Spinal cord (tissue), 10 donors: ENCODE measurements around the gene MAGEA9B. TPM values are rescaled to one million over a fixed set of nuclear protein-coding genes. Genes with fewer than 3 reads are reported as not detected.
A peak's percentile ranks its signal among the peaks of the same experiment; 100 is the strongest.
"Not testable (repeated sequence)": the region's sequence is repeated elsewhere in the genome, so short reads cannot be mapped to it uniquely, and the experiment has no call there.

Experiments
- DNase-seq, 6 donors: peaks; one replicate each; pipeline versions ENCODE4 v3.0.0 to v3.0.0-alpha.2; 2013 to 2015; ENCODE audit warnings: low spot score in 6 of 6, low read depth in 4 of 6
- H3K27ac ChIP-seq: one replicate; pipeline ENCODE4 v1.5.1; 2013; ENCODE audit warnings: low read depth, low read length, control low read depth
- H3K27me3 ChIP-seq: one replicate; pipeline ENCODE4 v1.6.1; 2013; ENCODE audit warnings: low read length; ENCODE audit not compliant: control insufficient read depth, insufficient read depth
- H3K36me3 ChIP-seq: one replicate; pipeline ENCODE4 v1.6.1; 2013; ENCODE audit warnings: low read length; ENCODE audit not compliant: control insufficient read depth, insufficient read depth
- H3K4me1 ChIP-seq: one replicate; pipeline ENCODE4 v1.6.1; 2013; ENCODE audit warnings: low read length; ENCODE audit not compliant: control insufficient read depth, insufficient read depth
- H3K4me3 ChIP-seq: one replicate; pipeline ENCODE4 v1.5.1; 2013; ENCODE audit warnings: low read depth, low read length, control low read depth
- H3K9me3 ChIP-seq: one replicate; pipeline ENCODE4 v1.6.1; 2013; ENCODE audit warnings: low read length; ENCODE audit not compliant: control insufficient read depth, insufficient read depth
- WGBS: methylation state at CpG from one replicate; pipeline ENCODE4 v1.1.5; 2013; ENCODE audit warnings: missing lambda C conversion rate; ENCODE audit not compliant: insufficient coverage; 5-methylcytosine and 5-hydroxymethylcytosine counted together
- long read RNA-seq, 4 donors: transcript quantifications; one replicate each; lab custom pipeline, GENCODE V29; 2026
- polyA plus RNA-seq, 2 donors: library from polyadenylated mRNA; unstranded; fragments of 120-200 nt; gene quantifications; one replicate each; pipeline ENCODE4 v1.2.1, GENCODE V29; 2013; ENCODE audit not compliant: insufficient read length in 2 of 2
- total RNA-seq, 2 donors: library from RNA; depleted of rRNA in 1 of 2; stranded (reverse); fragments of 120-200 nt in 1 of 2; fragments of >200 nt in 1 of 2; gene quantifications; one replicate each; pipeline versions ENCODE4 v1.2.3 to v1.2.4, GENCODE V29; 2013 to 2014
- donor health status: healthy.

Gene MAGEA9B, protein sequence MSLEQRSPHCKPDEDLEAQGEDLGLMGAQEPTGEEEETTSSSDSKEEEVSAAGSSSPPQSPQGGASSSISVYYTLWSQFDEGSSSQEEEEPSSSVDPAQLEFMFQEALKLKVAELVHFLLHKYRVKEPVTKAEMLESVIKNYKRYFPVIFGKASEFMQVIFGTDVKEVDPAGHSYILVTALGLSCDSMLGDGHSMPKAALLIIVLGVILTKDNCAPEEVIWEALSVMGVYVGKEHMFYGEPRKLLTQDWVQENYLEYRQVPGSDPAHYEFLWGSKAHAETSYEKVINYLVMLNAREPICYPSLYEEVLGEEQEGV
- total RNA-seq (not detected), polyA plus RNA-seq (not detected)
- long read RNA-seq, donor 1, result 0 reads
- long read RNA-seq, donor 2, result 0 reads
- long read RNA-seq, donor 3, result 0 reads
- long read RNA-seq, donor 4, result 0 reads

DNA sequence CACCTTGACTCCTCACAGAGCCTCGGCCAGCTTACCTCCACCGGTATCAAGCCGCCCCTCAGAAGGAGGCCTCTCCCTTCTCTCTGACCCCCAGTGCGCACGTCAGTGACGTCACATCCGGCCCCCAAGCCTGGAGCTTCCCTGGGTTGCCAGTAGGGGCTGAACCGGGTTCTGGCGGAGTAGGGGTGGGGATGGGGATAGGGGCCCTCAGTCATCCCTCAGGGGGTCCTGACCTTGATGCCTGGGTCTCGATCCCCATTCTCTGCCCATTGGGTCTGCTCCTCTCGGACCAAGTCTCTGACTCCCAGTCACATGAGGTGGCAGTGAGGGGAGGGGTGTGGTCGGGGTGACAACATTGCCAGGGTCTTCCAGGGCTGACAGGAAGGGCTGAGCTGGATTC is at the start of gene MAGEA9B:
Gene MAGEA9B, minus strand, starts transcription at position 101 of the 400 bp plus-strand sequence. CDS start 4,280 bp downstream, outside the sequence.
- H3K4me3 ChIP-seq, H3K27ac ChIP-seq, H3K9me3 ChIP-seq, H3K27me3 ChIP-seq, DNase-seq, H3K4me1 ChIP-seq, H3K36me3 ChIP-seq: not testable (repeated sequence)
- WGBS, result no CpG with 5 or more reads among the region's 12 CpGs

DNA sequence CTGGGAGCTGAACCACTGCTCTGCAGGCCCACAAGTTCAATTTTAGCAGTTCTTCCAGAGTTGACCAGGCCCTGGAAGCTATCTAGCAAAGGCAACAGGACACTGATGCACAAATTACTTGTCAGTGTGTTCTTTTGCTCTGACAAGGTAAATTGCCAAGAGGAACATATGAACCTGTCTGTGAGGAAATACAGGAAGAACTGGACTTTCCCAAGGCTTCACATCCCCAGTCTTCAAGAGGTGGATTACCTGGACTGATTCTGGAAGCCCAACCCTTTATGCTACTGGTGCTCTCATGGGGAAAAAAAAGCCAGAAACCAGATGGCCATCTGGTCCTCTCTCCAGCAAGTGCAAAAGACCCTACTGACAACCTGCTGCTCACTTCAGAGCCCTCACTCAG is 46.3 kb upstream of the MAGEA9B start:
- H3K27ac ChIP-seq, result no peak overlapping the region
- H3K4me1 ChIP-seq, result no peaks in the 10 kb centered on the region
- H3K27me3 ChIP-seq, result no peaks in the 10 kb centered on the region
- no peaks in the 10 kb centered on the region for H3K36me3 ChIP-seq
- no peak for DNase-seq
- no peak overlapping the region for H3K4me3 ChIP-seq
- H3K9me3 ChIP-seq, result no peaks in the 10 kb centered on the region

DNA sequence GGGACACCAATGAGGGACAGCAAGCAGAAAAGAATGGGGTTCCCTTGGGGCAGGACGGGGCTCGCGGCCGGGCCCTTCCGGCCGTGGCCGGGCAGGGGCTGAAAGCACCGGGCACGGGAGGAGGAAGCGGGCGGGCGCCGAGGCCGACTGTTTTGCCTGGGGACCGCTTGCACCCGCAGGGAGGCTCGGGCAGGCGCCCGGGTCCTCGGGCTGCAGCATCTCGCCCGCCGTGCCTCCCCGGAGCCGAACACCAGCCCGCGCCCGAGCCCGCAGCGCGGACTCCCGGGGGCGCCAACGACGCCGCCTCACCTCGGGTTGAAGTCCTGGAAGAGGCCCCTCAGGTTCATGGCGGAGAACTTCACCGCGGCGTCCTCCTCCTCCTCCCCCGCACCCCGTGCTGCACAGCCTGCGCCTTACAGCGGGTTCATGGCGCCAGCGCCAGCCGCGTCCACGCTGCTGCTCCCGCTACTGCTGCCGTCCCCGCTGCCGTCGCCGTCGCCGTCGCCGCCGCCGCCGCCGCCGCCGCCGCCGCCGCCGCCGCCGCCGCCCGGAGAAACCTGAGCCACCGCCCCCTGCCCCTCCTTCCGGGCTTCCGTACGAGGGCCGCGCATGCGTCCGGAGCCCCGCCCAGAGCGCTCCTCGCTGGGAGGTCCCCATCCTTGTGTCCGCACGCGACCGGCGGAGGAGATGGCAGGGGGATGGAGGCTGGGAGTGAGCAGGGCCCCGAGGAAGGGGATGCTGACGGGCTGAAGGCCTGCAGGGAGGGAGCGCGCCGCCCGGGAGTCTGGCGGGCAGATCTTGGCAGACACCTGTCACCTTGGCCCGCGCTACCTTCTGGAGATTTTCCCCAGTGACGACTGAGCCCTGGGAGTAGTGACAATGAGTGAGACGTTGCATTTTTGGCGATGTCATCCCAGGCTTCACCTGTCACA is 44.2 kb upstream of the MAGEA9B start, which contains the start of gene TMEM185A:
Gene TMEM185A, minus strand, starts transcription at position 559 of the 932 bp plus-strand sequence. Its CDS starts 212 bp downstream, at position 347.
- Histone ChIP-seq H3K4me3 (peak within 1 kb of the TSS; percentile 54), H3K27ac (peak within 1 kb of the TSS; percentile 22), H3K4me1 (no peaks in the 10 kb centered on the region), H3K36me3 (no peaks in the 10 kb centered on the region), H3K9me3 (no peaks in the 10 kb centered on the region), H3K27me3 (no peaks in the 10 kb centered on the region)
- DNase-seq, result peak; percentile 17 to 91 (median 53)
- 26% methylated on average over 102 of the region's 102 CpGs for WGBS

DNA sequence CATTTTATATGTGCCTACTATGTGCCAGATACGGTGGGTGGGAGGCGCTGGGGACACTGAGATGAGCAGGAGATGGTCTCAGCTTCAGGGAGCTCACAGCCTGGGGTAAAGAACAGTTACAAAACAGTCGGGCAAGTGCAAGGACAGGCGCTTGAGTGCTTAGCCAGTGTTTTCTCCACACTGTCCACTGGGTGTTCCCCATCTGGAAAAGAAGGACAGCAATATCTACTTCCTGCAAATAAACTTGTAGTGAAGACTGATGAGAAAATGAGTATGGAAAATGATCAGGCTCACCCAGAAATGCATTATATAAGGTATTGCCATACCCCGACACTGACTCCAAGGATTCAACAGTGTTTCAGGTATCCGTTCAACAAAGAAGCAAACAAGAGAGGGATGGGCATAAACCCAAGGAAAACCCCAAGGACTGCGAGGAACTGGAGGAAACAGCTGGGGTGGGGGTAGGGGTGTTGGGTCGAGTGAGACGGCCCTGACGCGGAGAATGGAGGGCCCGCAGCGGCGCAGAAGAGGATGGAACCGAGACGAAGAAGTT is 43.5 kb upstream of the MAGEA9B start:
- Histone ChIP-seq H3K27ac (peak overlapping the region; percentile 22), H3K9me3 (no peaks in the 10 kb centered on the region), H3K36me3 (no peaks in the 10 kb centered on the region), H3K4me1 (no peaks in the 10 kb centered on the region), H3K27me3 (no peaks in the 10 kb centered on the region), H3K4me3 (peak overlapping the region; percentile 54)
- WGBS, result 32% methylated on average over 15 of the region's 16 CpGs
- DNase-seq, result peak in 4 of 6 donors; percentile 4 to 41 (median 20)

DNA sequence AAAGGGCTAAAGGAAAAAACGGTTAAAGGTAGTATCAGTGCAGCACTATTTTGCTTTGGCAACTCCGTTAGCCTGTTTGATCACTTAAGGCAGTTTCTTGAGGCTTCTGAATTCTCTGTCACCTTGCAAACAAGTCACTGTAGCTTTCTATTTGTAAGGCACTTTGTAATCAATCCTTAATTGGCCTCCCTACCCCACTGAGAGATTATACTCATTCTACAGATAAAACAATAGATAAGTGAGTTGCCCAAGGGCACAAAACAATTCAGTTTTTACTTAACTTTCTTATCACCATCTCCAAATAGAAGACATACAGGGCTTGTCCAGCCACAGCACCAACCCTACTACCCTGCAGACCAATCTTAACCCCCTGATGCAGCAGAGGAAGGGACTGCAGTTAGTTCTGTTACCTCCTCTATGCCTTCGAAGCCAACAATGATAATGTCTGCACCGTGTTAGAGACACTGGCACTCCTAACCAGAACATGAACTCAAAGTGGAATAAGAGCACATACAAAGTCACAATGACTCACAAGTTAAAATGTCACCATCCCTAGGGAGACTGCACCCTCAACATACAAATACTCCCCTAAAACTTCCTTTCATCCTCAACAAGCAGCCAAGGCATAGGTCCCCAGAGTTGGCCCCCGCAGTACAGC is 42.6 kb upstream of the MAGEA9B start:
- H3K27ac ChIP-seq, result no peak overlapping the region
- no peak for DNase-seq
- no peak overlapping the region for H3K4me3 ChIP-seq
- no peaks in the 10 kb centered on the region for H3K27me3 ChIP-seq
- H3K9me3 ChIP-seq, result no peaks in the 10 kb centered on the region
- no peaks in the 10 kb centered on the region for H3K36me3 ChIP-seq
- 64% methylated on average over 3 of the region's 5 CpGs for WGBS
- H3K4me1 ChIP-seq, result no peaks in the 10 kb centered on the region

DNA sequence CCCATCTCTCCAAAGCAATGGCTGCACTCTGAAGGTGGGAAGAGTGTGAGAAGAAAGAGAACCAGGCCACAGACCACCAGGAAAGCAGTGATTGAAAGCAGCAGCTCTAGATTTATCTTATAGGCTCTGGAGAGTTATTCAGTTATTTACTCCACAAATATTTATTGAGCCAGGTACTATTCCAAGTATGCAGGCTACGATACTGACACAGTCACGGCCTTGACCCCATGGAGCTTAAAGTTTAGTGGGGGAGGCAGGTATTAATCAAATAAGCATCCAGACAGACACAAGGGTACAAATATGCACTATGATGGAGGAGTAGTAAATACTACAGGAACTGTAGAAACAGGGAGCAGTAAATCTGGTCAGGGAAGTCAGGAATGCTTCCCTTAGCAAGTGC is 41.5 kb upstream of the MAGEA9B start:
- no peaks in the 10 kb centered on the region for H3K4me1 ChIP-seq
- no CpG with 5 or more reads among the region's 2 CpGs for WGBS
- no peak overlapping the region for H3K27ac ChIP-seq
- no peaks in the 10 kb centered on the region for H3K36me3 ChIP-seq
- no peaks in the 10 kb centered on the region for H3K27me3 ChIP-seq
- H3K9me3 ChIP-seq, result no peaks in the 10 kb centered on the region
- no peak overlapping the region for H3K4me3 ChIP-seq
- DNase-seq, result no peak

DNA sequence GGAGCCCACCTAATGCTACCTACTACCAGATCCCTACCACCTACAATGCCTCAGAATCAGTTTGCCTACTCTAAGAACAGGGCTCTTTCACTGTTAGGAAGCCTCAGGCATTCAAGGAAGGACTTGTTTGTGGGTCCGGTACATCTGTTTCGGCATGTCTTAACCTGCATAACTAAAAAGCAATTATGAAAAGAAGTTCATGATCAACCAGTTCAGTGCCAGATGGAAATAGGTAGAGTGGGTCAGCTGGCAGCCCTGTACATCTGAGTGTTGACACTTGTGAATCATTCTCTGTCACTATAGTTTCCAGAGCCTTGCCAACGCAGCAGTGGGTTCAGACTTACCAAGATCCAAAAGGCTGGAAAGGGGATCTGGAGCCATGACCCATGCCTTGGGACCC is 41.0 kb upstream of the MAGEA9B start:
- WGBS, result 85% methylated on average over 3 of the region's 3 CpGs
- no peak for DNase-seq
- no peaks in the 10 kb centered on the region for H3K36me3 ChIP-seq
- no peak overlapping the region for H3K4me3 ChIP-seq
- H3K9me3 ChIP-seq, result no peaks in the 10 kb centered on the region
- H3K4me1 ChIP-seq, result no peaks in the 10 kb centered on the region
- H3K27me3 ChIP-seq, result no peaks in the 10 kb centered on the region
- H3K27ac ChIP-seq, result no peak overlapping the region

DNA sequence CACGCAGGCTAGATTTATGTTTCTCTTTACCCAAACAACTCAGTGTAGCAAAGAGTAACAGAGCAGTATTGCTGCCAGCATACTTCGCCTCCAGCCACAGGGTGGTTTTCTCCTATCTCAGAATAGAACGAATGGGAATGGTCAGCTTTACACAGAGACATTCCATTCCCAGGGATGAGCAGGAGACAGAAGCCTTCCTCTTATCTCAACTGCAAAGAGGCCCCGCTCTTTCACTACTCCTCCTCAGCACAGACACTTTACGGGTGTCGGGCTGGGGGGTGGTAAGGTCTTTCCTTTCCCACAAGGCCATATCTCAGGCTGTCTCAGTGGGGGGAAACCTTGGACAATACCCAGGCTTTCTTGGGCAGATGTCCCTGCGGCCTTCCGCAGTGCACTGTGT is 39.6 kb upstream of the MAGEA9B start:
- 86% methylated on average over 2 of the region's 8 CpGs for WGBS
- not testable (repeated sequence) for H3K4me1 ChIP-seq, H3K27ac ChIP-seq, H3K27me3 ChIP-seq, H3K36me3 ChIP-seq, H3K4me3 ChIP-seq, H3K9me3 ChIP-seq, DNase-seq

DNA sequence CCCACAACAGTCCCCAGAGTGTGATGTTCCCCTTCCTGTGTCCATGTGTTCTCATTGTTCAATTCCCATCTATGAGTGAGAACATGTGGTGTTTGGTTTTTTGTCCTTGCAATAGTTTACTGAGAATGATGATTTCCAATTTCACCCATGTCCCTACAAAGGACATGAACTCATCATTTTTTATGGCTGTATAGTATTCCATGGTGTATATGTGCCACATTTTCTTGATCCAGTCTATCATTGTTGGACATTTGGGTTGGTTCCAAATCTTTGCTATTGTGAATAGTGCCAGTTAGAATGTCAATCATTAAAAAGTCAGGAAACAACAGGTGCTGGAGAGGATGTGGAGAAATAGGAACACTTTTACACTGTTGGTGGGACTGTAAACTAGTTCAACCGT is 32.4 kb upstream of the MAGEA9B start:
- not testable (repeated sequence) for DNase-seq, H3K4me3 ChIP-seq, H3K27me3 ChIP-seq, H3K27ac ChIP-seq, H3K36me3 ChIP-seq, H3K4me1 ChIP-seq, H3K9me3 ChIP-seq
- no CpG with 5 or more reads among the region's 1 CpG for WGBS
